ENCODE measurements around the gene DUSP10.

The DUSP10 gene

GRCh38 chr1:221704306-221704705 lies 37.6 kb downstream of the DUSP10 start:
- H3K27me3 Mint-ChIP-seq (ENCODE audit: low read depth), result no peaks in the 10 kb centered on the region
- no peak for TF ChIP-seq CTCF (IDR thresholded peaks at IDR 0.05; ENCODE audit: unreplicated experiment in 3 of 3)
- no peak overlapping the region for H3K4me3 Mint-ChIP-seq
- peaks cover 11% of the 10 kb centered on the region for H3K36me3 Mint-ChIP-seq (ENCODE audit: low read depth)
- no peak overlapping the region for H3K27ac Mint-ChIP-seq
- peaks cover 9% of the 10 kb centered on the region for H3K4me1 Mint-ChIP-seq
- H3K9me3 Mint-ChIP-seq, result no peaks in the 10 kb centered on the region

GRCh38 chr1:221701570-221702186 lies 40.2 kb downstream of the DUSP10 start:
- TF ChIP-seq CTCF (IDR thresholded peaks at IDR 0.05; ENCODE audit: unreplicated experiment in 3 of 3), result no peak
- Mint-ChIP-seq H3K36me3 (ENCODE audit: low read depth) (peaks cover 11% of the 10 kb centered on the region), H3K4me1 (no peaks in the 10 kb centered on the region), H3K9me3 (no peaks in the 10 kb centered on the region), H3K4me3 (no peak overlapping the region), H3K27me3 (ENCODE audit: low read depth) (no peaks in the 10 kb centered on the region), H3K27ac (no peak overlapping the region)

GRCh38 chr1:221700948-221701347 lies 40.9 kb downstream of the DUSP10 start:
- no peaks in the 10 kb centered on the region for H3K4me1 Mint-ChIP-seq
- no peak overlapping the region for H3K27ac Mint-ChIP-seq
- TF ChIP-seq CTCF (IDR thresholded peaks at IDR 0.05; ENCODE audit: unreplicated experiment in 3 of 3), result no peak
- H3K4me3 Mint-ChIP-seq, result no peak overlapping the region
- no peaks in the 10 kb centered on the region for H3K27me3 Mint-ChIP-seq (ENCODE audit: low read depth)
- H3K36me3 Mint-ChIP-seq (ENCODE audit: low read depth), result peaks cover 11% of the 10 kb centered on the region
- H3K9me3 Mint-ChIP-seq, result no peaks in the 10 kb centered on the region

GRCh38 chr1:221700536-221700935 lies 41.4 kb downstream of the DUSP10 start:
- H3K36me3 Mint-ChIP-seq (ENCODE audit: low read depth), result peaks cover 11% of the 10 kb centered on the region
- no peaks in the 10 kb centered on the region for H3K4me1 Mint-ChIP-seq
- no peaks in the 10 kb centered on the region for H3K27me3 Mint-ChIP-seq (ENCODE audit: low read depth)

GRCh38 chr1:221699978-221700519 lies 41.8 kb downstream of the DUSP10 start:
- Mint-ChIP-seq H3K4me3 (no peak overlapping the region), H3K27ac (no peak overlapping the region), H3K9me3 (no peaks in the 10 kb centered on the region), H3K4me1 (no peaks in the 10 kb centered on the region), H3K27me3 (ENCODE audit: low read depth) (no peaks in the 10 kb centered on the region), H3K36me3 (ENCODE audit: low read depth) (peaks cover 11% of the 10 kb centered on the region)
- no peak for TF ChIP-seq CTCF (IDR thresholded peaks at IDR 0.05; ENCODE audit: unreplicated experiment in 3 of 3)

More at GRCh38 chr1:221700536-221700935, 41.4 kb downstream of the DUSP10 start:
- no peak overlapping the region for H3K27ac Mint-ChIP-seq
- H3K9me3 Mint-ChIP-seq, result no peaks in the 10 kb centered on the region
- H3K4me3 Mint-ChIP-seq, result no peak overlapping the region
- no peak for TF ChIP-seq CTCF (IDR thresholded peaks at IDR 0.05; ENCODE audit: unreplicated experiment in 3 of 3)

- no peak for TF ChIP-seq CTCF (IDR thresholded peaks at IDR 0.05; ENCODE audit: unreplicated experiment in 3 of 3)
Observed at GRCh38 chr1:221699577-221699976, 42.3 kb downstream of the DUSP10 start.

More at GRCh38 chr1:221699577-221699976, 42.3 kb downstream of the DUSP10 start:
- Mint-ChIP-seq H3K27me3 (ENCODE audit: low read depth) (no peaks in the 10 kb centered on the region), H3K27ac (no peak overlapping the region), H3K4me1 (no peaks in the 10 kb centered on the region), H3K36me3 (ENCODE audit: low read depth) (peaks cover 11% of the 10 kb centered on the region), H3K9me3 (no peaks in the 10 kb centered on the region), H3K4me3 (no peak overlapping the region)
